Neuronal stem cell (in vitro differentiated cells): ENCODE results near the gene DYNC1LI1.

Source experiments
- DNase-seq: peaks from one replicate; pipeline ENCODE4 v3.0.0-alpha.2; 2013; ENCODE audit warnings: low spot score
- H2AFZ ChIP-seq: one replicate; pipeline ENCODE4 v1.6.1; 2013; ENCODE audit warnings: mild to moderate bottlenecking, low read length, inconsistent platforms
- H2AK5ac ChIP-seq: 2 replicates; pipeline ENCODE4 v1.6.1; 2013; ENCODE audit warnings: low read depth, mild to moderate bottlenecking, inconsistent platforms, low read length, moderate library complexity, mixed read lengths
- H2BK120ac ChIP-seq: 2 replicates; pipeline ENCODE4 v1.6.1; 2013; ENCODE audit warnings: low read depth, mild to moderate bottlenecking, inconsistent platforms, low read length, moderate library complexity, mixed read lengths
- H2BK12ac ChIP-seq: one replicate; pipeline ENCODE4 v1.6.1; 2013; ENCODE audit warnings: low read length, inconsistent platforms
- H2BK15ac ChIP-seq: 2 replicates; pipeline ENCODE4 v1.6.1; 2013; ENCODE audit warnings: mild to moderate bottlenecking, low read length, inconsistent platforms, mixed read lengths
- H2BK5ac ChIP-seq: one replicate; pipeline ENCODE4 v1.6.1; 2013; ENCODE audit warnings: inconsistent platforms, mild to moderate bottlenecking, low read length, moderate library complexity
- H3K14ac ChIP-seq: one replicate; pipeline ENCODE4 v1.6.1; 2013; ENCODE audit warnings: low read length, inconsistent platforms
- H3K18ac ChIP-seq: 2 replicates; pipeline ENCODE4 v1.6.1; 2013; ENCODE audit warnings: low read length, inconsistent platforms
- H3K23ac ChIP-seq: 2 replicates; pipeline ENCODE4 v1.6.1; 2013; ENCODE audit warnings: low read depth, mild to moderate bottlenecking, mixed read lengths, low read length, inconsistent platforms; ENCODE audit not compliant: poor library complexity
- H3K27ac ChIP-seq: replicated peaks from 3 replicates; pipeline ENCODE4 v1.5.1; 2013; ENCODE audit warnings: low read length, inconsistent platforms
- H3K27me3 ChIP-seq, 3 experiments: 2 replicates each; pipeline ENCODE4 v1.6.1; 2013; ENCODE audit warnings: low read length in 3 of 3, mild to moderate bottlenecking in 2 of 3, inconsistent platforms in 1 of 3, low read depth in 1 of 3, mixed read lengths in 1 of 3, moderate library complexity in 1 of 3; ENCODE audit not compliant: control insufficient read depth in 3 of 3, insufficient read depth in 3 of 3
- H3K36me3 ChIP-seq, 2 donors: replicated peaks in 1 of 2; 2 replicates each; pipeline ENCODE4 v1.6.1; 2013; ENCODE audit warnings: low read length in 2 of 2; ENCODE audit not compliant: control insufficient read depth in 2 of 2, insufficient read depth in 2 of 2
- H3K4ac ChIP-seq: 2 replicates; pipeline ENCODE4 v1.6.1; 2013; ENCODE audit warnings: inconsistent platforms, mild to moderate bottlenecking, low read length, moderate library complexity
- H3K4me1 ChIP-seq, 2 donors: 1 replicate in 1 of 2; 2 replicates in 1 of 2; pipeline ENCODE4 v1.6.1; 2013; ENCODE audit warnings: low read length in 2 of 2, low read depth in 1 of 2; ENCODE audit not compliant: control insufficient read depth in 2 of 2, insufficient read depth in 1 of 2
- H3K4me2 ChIP-seq: one replicate; pipeline ENCODE4 v1.6.1; 2013; ENCODE audit warnings: mild to moderate bottlenecking, low read length, inconsistent platforms; ENCODE audit not compliant: insufficient read depth, poor library complexity, severe bottlenecking
- H3K4me3 ChIP-seq, 2 donors: 2 replicates each; pipeline ENCODE4 v1.5.1; 2013; ENCODE audit warnings: low read length in 2 of 2, mild to moderate bottlenecking in 2 of 2, inconsistent platforms in 1 of 2, moderate library complexity in 1 of 2
- H3K79me1 ChIP-seq: one replicate; pipeline ENCODE4 v1.6.1; 2013; ENCODE audit warnings: low read depth, mild to moderate bottlenecking, inconsistent platforms, low read length, moderate library complexity
- H3K9ac ChIP-seq: one replicate; pipeline ENCODE4 v1.6.1; 2013; ENCODE audit warnings: mild to moderate bottlenecking, low read depth, low read length, inconsistent platforms; ENCODE audit not compliant: poor library complexity
- H3K9me3 ChIP-seq, 2 donors: replicated peaks in 1 of 2; 2 replicates each; pipeline versions ENCODE3 to v1.6.1; 2013; ENCODE audit warnings: low read length in 2 of 2, mild to moderate bottlenecking in 2 of 2, inconsistent platforms in 1 of 2, low read depth in 1 of 2, mixed read lengths in 1 of 2, moderate library complexity in 1 of 2; ENCODE audit not compliant: control insufficient read depth in 2 of 2, insufficient read depth in 1 of 2
- H4K8ac ChIP-seq: one replicate; pipeline ENCODE4 v1.6.1; 2013; ENCODE audit warnings: low read depth, mild to moderate bottlenecking, inconsistent platforms, low read length, moderate library complexity
- H4K91ac ChIP-seq: one replicate; pipeline ENCODE4 v1.6.1; 2013; ENCODE audit warnings: low read length, low read depth, mild to moderate bottlenecking, inconsistent platforms; ENCODE audit not compliant: poor library complexity
- WGBS, 2 donors: extraction: QIAGEN DNeasy Blood & Tissue Kit; methylation state at CpG; one replicate each; pipeline ENCODE4 v1.1.7; 2013; ENCODE audit warnings: missing lambda C conversion rate in 2 of 2, mixed read lengths in 1 of 2; ENCODE audit not compliant: insufficient read length in 2 of 2, insufficient replicate concordance in 1 of 2; ENCODE audit errors: extremely low coverage in 2 of 2; 5-methylcytosine and 5-hydroxymethylcytosine counted together

The DYNC1LI1 gene

GRCh38 chr3:32552013-32552412, 18.6 kb downstream of the DYNC1LI1 start:
- H3K4me2 ChIP-seq = no peak overlapping the region
- H3K4ac ChIP-seq = no peak overlapping the region
- no peak overlapping the region for H2BK5ac ChIP-seq
- H4K8ac ChIP-seq = no peak overlapping the region
- no peak overlapping the region for H2BK15ac ChIP-seq
- H3K27me3 ChIP-seq = no peaks in the 10 kb centered on the region
- no peak overlapping the region for H3K4me3 ChIP-seq
- no peak overlapping the region for H3K14ac ChIP-seq
- peaks cover 0 to 9% of the 10 kb centered on the region in 2 donors for H3K36me3 ChIP-seq
- no peak overlapping the region for H2BK120ac ChIP-seq
- no peak overlapping the region for H2BK12ac ChIP-seq
- H3K23ac ChIP-seq = no peak overlapping the region
- H3K79me1 ChIP-seq = peaks cover 6% of the 10 kb centered on the region
- H3K9me3 ChIP-seq = peaks cover 0 to 4% of the 10 kb centered on the region in 2 donors
- no peak for DNase-seq
- H4K91ac ChIP-seq = no peak overlapping the region
- no peak overlapping the region for H2AFZ ChIP-seq
- no peak overlapping the region for H3K27ac ChIP-seq
- no peak overlapping the region for H3K18ac ChIP-seq
- H3K9ac ChIP-seq = no peak overlapping the region
- H2AK5ac ChIP-seq = no peak overlapping the region
- no CpG with 5 or more reads among the region's 1 CpG for WGBS, 2 donors
- H3K4me1 ChIP-seq = peaks cover 0 to 3% of the 10 kb centered on the region in 2 donors

DNA sequence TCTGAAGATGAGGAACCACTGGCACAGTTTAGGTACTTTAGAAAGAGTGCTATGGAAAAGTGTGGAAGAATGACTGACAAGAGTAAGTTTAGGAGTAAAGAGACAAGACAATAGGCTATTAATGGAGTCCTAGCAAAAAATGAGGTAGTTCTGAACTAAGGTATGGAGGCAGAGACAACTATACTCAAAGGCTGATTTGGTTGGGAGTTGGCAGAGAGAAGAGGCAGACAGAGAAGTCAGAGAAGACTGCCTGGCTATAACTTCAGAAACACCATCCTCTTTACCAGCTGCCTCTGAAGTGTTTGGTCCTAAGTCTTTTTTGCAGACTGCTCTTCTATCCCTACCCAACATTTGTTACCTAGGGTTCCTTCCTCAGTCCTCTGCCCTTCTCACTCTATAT, 19.2 kb downstream of the DYNC1LI1 start:
- H3K4me1 ChIP-seq = peaks cover 0 to 3% of the 10 kb centered on the region in 2 donors
- H3K9me3 ChIP-seq = peaks cover 0 to 4% of the 10 kb centered on the region in 2 donors
- H3K79me1 ChIP-seq = peaks cover 6% of the 10 kb centered on the region
- no peak overlapping the region for H2AK5ac ChIP-seq
- no peak overlapping the region for H3K4ac ChIP-seq
- no peak overlapping the region for H3K27ac ChIP-seq
- no peak overlapping the region for H3K4me3 ChIP-seq
- no peak overlapping the region for H4K91ac ChIP-seq
- H3K14ac ChIP-seq = no peak overlapping the region
- no peak for DNase-seq
- no peak overlapping the region for H2BK120ac ChIP-seq
- no peak overlapping the region for H3K23ac ChIP-seq
- H2BK5ac ChIP-seq = no peak overlapping the region
- H3K4me2 ChIP-seq = no peak overlapping the region
- no peak overlapping the region for H2AFZ ChIP-seq
- H3K27me3 ChIP-seq = no peaks in the 10 kb centered on the region
- no peak overlapping the region for H3K9ac ChIP-seq
- H3K36me3 ChIP-seq = peaks cover 0 to 9% of the 10 kb centered on the region in 2 donors
- H3K18ac ChIP-seq = no peak overlapping the region
- H2BK15ac ChIP-seq = no peak overlapping the region
- no peak overlapping the region for H2BK12ac ChIP-seq
- H4K8ac ChIP-seq = no peak overlapping the region

- no peak overlapping the region for H3K4me2 ChIP-seq
- no peak overlapping the region for H3K4me3 ChIP-seq
- H2BK15ac ChIP-seq = no peak overlapping the region
- no peak overlapping the region for H4K91ac ChIP-seq
- no peak overlapping the region for H3K23ac ChIP-seq
- no peak overlapping the region for H3K4ac ChIP-seq
- no peak overlapping the region for H2BK120ac ChIP-seq
- H3K36me3 ChIP-seq = peaks cover 0 to 9% of the 10 kb centered on the region in 2 donors
- H3K27ac ChIP-seq = no peak overlapping the region
- no peak overlapping the region for H2BK5ac ChIP-seq
- no peak overlapping the region for H3K14ac ChIP-seq
- peaks cover 0 to 2% of the 10 kb centered on the region in 2 donors for H3K4me1 ChIP-seq
- H3K9me3 ChIP-seq = peaks cover 0 to 4% of the 10 kb centered on the region in 2 donors
- DNase-seq = no peak
- H3K79me1 ChIP-seq = peaks cover 4% of the 10 kb centered on the region
- H3K9ac ChIP-seq = no peak overlapping the region
- no peak overlapping the region for H2BK12ac ChIP-seq
- WGBS, 2 donors = no CpG with 5 or more reads among the region's 2 CpGs
- H3K27me3 ChIP-seq = no peaks in the 10 kb centered on the region
- H3K18ac ChIP-seq = no peak overlapping the region
- no peak overlapping the region for H4K8ac ChIP-seq
- H2AFZ ChIP-seq = no peak overlapping the region
- no peak overlapping the region for H2AK5ac ChIP-seq
Observed at GRCh38 chr3:32551087-32551486, 19.6 kb downstream of the DYNC1LI1 start.

- Histone ChIP-seq H3K27me3 (no peaks in the 10 kb centered on the region), H2AK5ac (no peak overlapping the region), H3K9me3 (no peaks in the 10 kb centered on the region), H4K91ac (no peak overlapping the region), H2BK12ac (no peak overlapping the region), H2BK5ac (no peak overlapping the region), H3K36me3 (peaks cover 0 to 53% of the 10 kb centered on the region in 2 donors), H3K4me1 (no peaks in the 10 kb centered on the region), H4K8ac (no peak overlapping the region), H3K9ac (no peak overlapping the region), H3K18ac (no peak overlapping the region), H3K14ac (no peak overlapping the region), H2BK120ac (no peak overlapping the region), H3K4ac (no peak overlapping the region), H3K79me1 (peaks cover 4% of the 10 kb centered on the region), H3K4me3 (no peak overlapping the region), H2AFZ (no peak overlapping the region), H2BK15ac (no peak overlapping the region), H3K4me2 (no peak overlapping the region), H3K27ac (no peak overlapping the region), H3K23ac (no peak overlapping the region)
- DNase-seq = no peak
Observed at GRCh38 chr3:32545305-32545704, 25.4 kb downstream of the DYNC1LI1 start.
